CD4-positive, alpha-beta T cell (primary cell): ENCODE results near the gene OAT. TPM values are rescaled to one million over a fixed set of nuclear protein-coding genes. Genes with fewer than 3 reads are reported as not detected.
A peak's percentile ranks its signal among the peaks of the same experiment; 100 is the strongest.

ENCODE experiments used
- ATAC-seq: fragments of 200-7000 bp; cut with Tn5 transposase; one replicate; pipeline ENCODE4 v1.10.0; 2022; ENCODE audit warnings: mild to moderate bottlenecking; ENCODE audit not compliant: poor library complexity
- CTCF ChIA-PET: fragments of 350-600 bp; sonication (Branson Sonifier 250); formaldehyde crosslinking; loops from one replicate; lab custom pipeline; 2021; ENCODE audit warnings: antibody characterized with exemption, inconsistent platforms; lab: Charles Lee
- POLR2A ChIA-PET: fragments of 350-600 bp; sonication (Branson Sonifier 250); formaldehyde crosslinking; loops from one replicate; lab custom pipeline; 2021; ENCODE audit warnings: antibody characterized with exemption, inconsistent platforms; lab: Charles Lee
- DNase-seq, 14 experiments: peaks; one replicate each; pipeline ENCODE4 v3.0.0-alpha.2; 2013 to 2020; ENCODE audit warnings: mixed read lengths in 2 of 14
- H3K27ac ChIP-seq, 2 donors: one replicate each; pipeline versions ENCODE4 v1.5.1 to v1.7.0; 2013; ENCODE audit warnings: low read length in 2 of 2, low read depth in 1 of 2, mild to moderate bottlenecking in 1 of 2
- H3K27me3 ChIP-seq, 2 experiments: 1 replicate in 1 of 2; 2 replicates in 1 of 2; pipeline versions ENCODE4 v1.6.1 to v1.7.0; 2013; ENCODE audit warnings: low read length in 2 of 2, control low read depth in 1 of 2, mild to moderate bottlenecking in 1 of 2, moderate library complexity in 1 of 2; ENCODE audit not compliant: insufficient read depth in 2 of 2, control insufficient read depth in 1 of 2
- H3K36me3 ChIP-seq: one replicate; pipeline ENCODE4 v1.6.1; 2013; ENCODE audit warnings: low read length, control low read depth; ENCODE audit not compliant: insufficient read depth
- H3K4me1 ChIP-seq: one replicate; pipeline ENCODE4 v1.6.1; 2013; ENCODE audit warnings: low read length, control low read depth; ENCODE audit not compliant: insufficient read depth
- H3K4me3 ChIP-seq: one replicate; pipeline ENCODE4 v1.5.1; 2013; ENCODE audit warnings: mild to moderate bottlenecking, low read length, moderate library complexity
- H3K9me3 ChIP-seq, 2 experiments: 1 replicate in 1 of 2; 2 replicates in 1 of 2; pipeline versions ENCODE4 v1.6.1 to v1.7.0; 2013; ENCODE audit warnings: low read length in 2 of 2, mild to moderate bottlenecking in 2 of 2, control low read depth in 1 of 2, moderate library complexity in 1 of 2; ENCODE audit not compliant: control insufficient read depth in 1 of 2, insufficient read depth in 1 of 2
- H3K27ac Mint-ChIP-seq: one replicate; pipeline ENCODE4 v1.8.0; 2020; ENCODE audit warnings: mixed read lengths
- H3K27me3 Mint-ChIP-seq: one replicate; pipeline ENCODE4 v1.8.0; 2021; ENCODE audit warnings: mixed read lengths
- H3K36me3 Mint-ChIP-seq: one replicate; pipeline ENCODE4 v1.8.0; 2021; ENCODE audit warnings: low read depth, mixed read lengths
- H3K4me1 Mint-ChIP-seq: one replicate; pipeline ENCODE4 v1.8.0; 2021; ENCODE audit warnings: low read depth, mixed read lengths
- H3K4me3 Mint-ChIP-seq: one replicate; pipeline ENCODE4 v1.8.0; 2020; ENCODE audit warnings: mild to moderate bottlenecking, mixed read lengths
- H3K9me3 Mint-ChIP-seq: one replicate; pipeline ENCODE4 v1.8.0; 2020; ENCODE audit warnings: mixed read lengths
- intact Hi-C, 2 experiments: fragments of 100-400 bp; cut with DNase I in 1 of 2; cut with micrococcal nuclease in 1 of 2; formaldehyde crosslinking; loops; one replicate each; pipeline versions ENCODE4 v1.15.1 to v1.9.0; 2023 to 2025; cut with DNase I, micrococcal nuclease
- total RNA-seq, 174 experiments: library from RNA in 2 of 174; stranded (reverse) in 2 of 174; gene quantifications; one replicate each; pipeline ENCODE4 v1.2.3 and lab custom pipeline; 2021 to 2026
- TF ChIP-seq, protein P1 (sequence below): fragments of 200-600 bp; IDR thresholded peaks from one replicate; pipeline ENCODE4 v1.8.0; 2022; ENCODE audit warnings: antibody characterized with exemption, mild to moderate bottlenecking

Gene OAT
- total RNA-seq, 2 experiments from 2014 or later = 48.5 to 54.9 TPM

- no peaks in the 10 kb centered on the region for H3K9me3 Mint-ChIP-seq
- peaks cover 4% of the 10 kb centered on the region for H3K4me1 Mint-ChIP-seq
- H3K27me3 Mint-ChIP-seq = no peaks in the 10 kb centered on the region
- H3K27ac Mint-ChIP-seq = no peak overlapping the region
- peaks cover 13% of the 10 kb centered on the region for H3K4me1 ChIP-seq
- H3K4me3 ChIP-seq = no peak overlapping the region
- H3K36me3 Mint-ChIP-seq = peaks cover 9% of the 10 kb centered on the region
- H3K27me3 ChIP-seq = no peaks in the 10 kb centered on the region
- ATAC-seq = no peak
- ChIA-PET CTCF (interaction anchor here (0.5 to 6.5 kb wide), 2 partner anchors 18 to 398 kb away, joined by 3 to 69 read pairs; no protein-coding TSS in a partner anchor), POLR2A (interaction anchor here (1.4 kb wide), 1 partner anchor 398 kb away, joined by 3 read pairs; no protein-coding TSS in a partner anchor)
- H3K4me3 Mint-ChIP-seq = no peak overlapping the region
- intact Hi-C loops = no loop called here
- peaks cover 7% of the 10 kb centered on the region for H3K36me3 ChIP-seq
- H3K9me3 ChIP-seq = no peaks in the 10 kb centered on the region
- no peak for DNase-seq
- TF ChIP-seq, protein P1, sequence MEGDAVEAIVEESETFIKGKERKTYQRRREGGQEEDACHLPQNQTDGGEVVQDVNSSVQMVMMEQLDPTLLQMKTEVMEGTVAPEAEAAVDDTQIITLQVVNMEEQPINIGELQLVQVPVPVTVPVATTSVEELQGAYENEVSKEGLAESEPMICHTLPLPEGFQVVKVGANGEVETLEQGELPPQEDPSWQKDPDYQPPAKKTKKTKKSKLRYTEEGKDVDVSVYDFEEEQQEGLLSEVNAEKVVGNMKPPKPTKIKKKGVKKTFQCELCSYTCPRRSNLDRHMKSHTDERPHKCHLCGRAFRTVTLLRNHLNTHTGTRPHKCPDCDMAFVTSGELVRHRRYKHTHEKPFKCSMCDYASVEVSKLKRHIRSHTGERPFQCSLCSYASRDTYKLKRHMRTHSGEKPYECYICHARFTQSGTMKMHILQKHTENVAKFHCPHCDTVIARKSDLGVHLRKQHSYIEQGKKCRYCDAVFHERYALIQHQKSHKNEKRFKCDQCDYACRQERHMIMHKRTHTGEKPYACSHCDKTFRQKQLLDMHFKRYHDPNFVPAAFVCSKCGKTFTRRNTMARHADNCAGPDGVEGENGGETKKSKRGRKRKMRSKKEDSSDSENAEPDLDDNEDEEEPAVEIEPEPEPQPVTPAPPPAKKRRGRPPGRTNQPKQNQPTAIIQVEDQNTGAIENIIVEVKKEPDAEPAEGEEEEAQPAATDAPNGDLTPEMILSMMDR = no peak
- H3K27ac ChIP-seq = no peak overlapping the region
Observed at GRCh38 chr10:124392626-124393342, 25.9 kb downstream of the OAT start.

DNA sequence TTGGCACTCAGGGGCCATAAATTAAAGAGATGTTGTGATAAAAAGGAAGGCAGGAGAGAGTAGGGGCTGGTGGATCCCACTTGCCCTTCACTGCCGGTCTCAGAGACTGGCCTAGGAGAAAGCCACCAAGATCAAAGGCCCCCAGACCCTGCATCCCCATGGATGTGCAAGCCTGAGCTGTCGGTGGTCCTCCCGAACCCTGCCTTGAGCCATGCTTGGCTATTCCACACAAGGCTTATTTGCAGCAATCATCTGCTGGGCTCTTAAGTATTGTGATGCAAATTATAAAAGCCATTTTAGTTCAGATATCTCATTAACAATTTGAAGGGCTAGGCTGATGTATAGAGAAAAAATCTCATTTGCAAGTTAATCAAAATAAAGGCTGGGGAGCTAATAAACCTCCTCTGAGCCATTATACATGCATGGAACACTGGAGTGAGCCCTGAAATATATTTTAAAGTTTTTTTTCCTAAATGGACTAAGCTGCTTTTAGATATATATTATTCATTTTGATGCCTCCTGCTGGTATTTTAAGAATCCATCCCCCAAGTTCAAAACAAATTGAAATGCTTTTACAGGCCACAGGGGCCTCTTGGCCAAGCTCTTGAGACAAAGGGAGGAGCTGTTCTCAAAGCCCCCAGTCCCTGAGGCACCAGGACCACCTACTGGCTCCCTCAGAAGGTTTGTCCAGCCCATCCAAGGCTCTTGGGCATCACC, 28.1 kb downstream of the OAT start:
- ChIA-PET POLR2A (interaction anchor here (2.1 kb wide), 1 partner anchor 396 kb away, joined by 16 read pairs; no protein-coding TSS in a partner anchor), CTCF (interaction anchor here (1.8 to 6.5 kb wide), 2 partner anchors 14 to 396 kb away, joined by 14 to 69 read pairs; no protein-coding TSS in a partner anchor)
- Mint-ChIP-seq H3K4me1 (peaks cover 4% of the 10 kb centered on the region), H3K27me3 (no peaks in the 10 kb centered on the region), H3K27ac (no peak overlapping the region), H3K9me3 (no peaks in the 10 kb centered on the region), H3K4me3 (no peak overlapping the region), H3K36me3 (no peaks in the 10 kb centered on the region)
- Histone ChIP-seq H3K9me3 (no peaks in the 10 kb centered on the region), H3K4me1 (peaks cover 13% of the 10 kb centered on the region), H3K4me3 (no peak overlapping the region), H3K36me3 (no peaks in the 10 kb centered on the region), H3K27ac (no peak overlapping the region), H3K27me3 (peaks cover 0 to 2% of the 10 kb centered on the region in 2 experiments)
- intact Hi-C loops = no loop called here
- DNase-seq (no peak), ATAC-seq (no peak)
- TF ChIP-seq, protein P1 = no peak

DNA sequence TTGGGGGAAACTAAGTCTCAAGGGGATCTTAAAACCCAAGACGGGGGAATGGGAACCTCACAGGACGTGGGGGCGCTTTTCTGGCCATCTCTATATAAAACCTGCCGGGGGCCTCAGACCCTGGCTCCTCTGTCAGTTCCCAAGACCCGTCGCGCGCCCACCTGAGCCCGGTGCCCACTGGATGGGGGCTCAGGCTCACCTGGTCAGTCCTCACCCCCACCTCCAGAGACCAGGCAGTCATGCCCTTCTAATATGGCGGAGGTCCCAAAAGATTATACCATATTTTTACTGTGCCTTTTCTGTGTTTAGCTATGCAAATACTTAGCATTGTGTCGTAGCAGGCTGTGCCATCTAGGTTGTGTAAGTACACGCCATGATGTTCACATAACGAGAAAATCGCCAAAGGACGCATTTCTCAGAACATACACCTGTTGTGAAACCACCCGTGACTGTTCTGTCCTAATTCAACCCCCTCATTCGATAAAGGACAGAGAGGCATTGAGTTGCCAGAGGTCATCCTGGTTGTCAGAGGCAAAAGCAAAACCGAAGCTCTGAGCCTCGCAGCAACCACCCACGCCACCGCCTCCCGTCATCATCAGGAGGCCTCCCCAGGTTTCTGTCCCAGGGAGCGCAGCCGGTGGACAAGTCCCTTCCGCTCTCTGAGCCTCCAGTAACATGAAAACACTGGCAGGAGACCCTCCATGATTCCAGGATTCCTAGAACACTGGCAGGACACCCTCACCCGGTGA, 28.9 kb downstream of the OAT start:
- H3K27ac Mint-ChIP-seq = no peak overlapping the region
- POLR2A ChIA-PET = interaction anchor here (0.8 to 2.1 kb wide), 2 partner anchors 10 to 395 kb away, joined by 3 to 16 read pairs; no protein-coding TSS in a partner anchor
- CTCF ChIA-PET = interaction anchor here (0.9 to 6.5 kb wide), 8 partner anchors 12 to 1434 kb away, joined by 3 to 69 read pairs (median 6); partner anchors contain the start of genes BCCIP, OAT and UROS

More for the DNA sequence above, 28.9 kb downstream of the OAT start:
- no peaks in the 10 kb centered on the region for H3K36me3 ChIP-seq
- peaks cover 13% of the 10 kb centered on the region for H3K4me1 ChIP-seq
- DNase-seq (peak in 1 of 14 experiments; percentile 11), ATAC-seq (no peak)
- no peak overlapping the region for H3K27ac ChIP-seq
- no peaks in the 10 kb centered on the region for H3K9me3 ChIP-seq
- Mint-ChIP-seq H3K4me3 (peak overlapping the region; percentile 58), H3K4me1 (peaks cover 4% of the 10 kb centered on the region), H3K36me3 (no peaks in the 10 kb centered on the region), H3K27me3 (no peaks in the 10 kb centered on the region), H3K9me3 (no peaks in the 10 kb centered on the region)
- peak overlapping the region; percentile 51 for H3K4me3 ChIP-seq
- H3K27me3 ChIP-seq = peaks cover 0 to 4% of the 10 kb centered on the region in 2 experiments
- intact Hi-C loops = loop anchor here (1.0 to 5.0 kb wide), 6 partner anchors 71 to 1257 kb away; partner anchors contain the start of gene LHPP (in 1 of the 2)
- TF ChIP-seq, protein P1 = peak; percentile 24
